ENCODE data around the gene PIGT. TPM values are rescaled to one million over a fixed set of nuclear protein-coding genes. Genes with fewer than 3 reads are reported as not detected.
"Not testable (repeated sequence)": the region's sequence is repeated elsewhere in the genome, so short reads cannot be mapped to it uniquely, and the experiment has no call there.

PIGT gene
- total RNA-seq, 2 experiments from 2014 or later = 43.7 to 47.7 TPM

DNA sequence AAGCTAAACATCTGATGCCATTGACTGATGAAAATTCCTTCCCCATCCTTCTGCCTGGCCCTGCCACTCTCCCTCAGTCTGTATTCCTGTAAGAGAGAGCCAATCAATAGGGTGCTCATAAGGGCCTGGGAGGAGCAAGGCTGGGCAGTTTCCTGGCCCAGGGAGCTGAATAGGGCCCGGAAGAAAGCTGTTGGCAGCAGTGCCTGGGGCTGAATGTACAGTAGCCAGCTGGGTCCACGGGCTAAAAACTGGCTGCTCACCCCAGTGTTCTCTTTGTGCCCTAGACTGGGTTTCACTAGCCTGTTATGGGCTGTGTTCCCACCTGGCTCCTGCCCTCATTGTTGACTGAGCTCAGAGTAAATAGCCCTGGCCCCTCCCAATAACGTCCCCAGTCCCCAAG lies 51.9 kb downstream of the PIGT start:
- Mint-ChIP-seq H3K27ac (no peak overlapping the region), H3K36me3 (ENCODE audit: low read depth) (no peaks in the 10 kb centered on the region), H3K27me3 (peaks cover 44% of the 10 kb centered on the region), H3K4me3 (no peak overlapping the region), H3K9me3 (no peaks in the 10 kb centered on the region), H3K4me1 (ENCODE audit: low read depth) (peaks cover 5% of the 10 kb centered on the region)
- intact Hi-C loops (cut with micrococcal nuclease) = no loop called here
- CTCF ChIA-PET = interaction anchor here (0.8 to 1.4 kb wide), 8 partner anchors 15 to 303 kb away, joined by 3 to 5 read pairs (median 3); no protein-coding TSS in a partner anchor
- DNase-seq = no peak
- POLR2A ChIA-PET = no interaction called here
- ATAC-seq = no peak
- TF ChIP-seq, protein P1, sequence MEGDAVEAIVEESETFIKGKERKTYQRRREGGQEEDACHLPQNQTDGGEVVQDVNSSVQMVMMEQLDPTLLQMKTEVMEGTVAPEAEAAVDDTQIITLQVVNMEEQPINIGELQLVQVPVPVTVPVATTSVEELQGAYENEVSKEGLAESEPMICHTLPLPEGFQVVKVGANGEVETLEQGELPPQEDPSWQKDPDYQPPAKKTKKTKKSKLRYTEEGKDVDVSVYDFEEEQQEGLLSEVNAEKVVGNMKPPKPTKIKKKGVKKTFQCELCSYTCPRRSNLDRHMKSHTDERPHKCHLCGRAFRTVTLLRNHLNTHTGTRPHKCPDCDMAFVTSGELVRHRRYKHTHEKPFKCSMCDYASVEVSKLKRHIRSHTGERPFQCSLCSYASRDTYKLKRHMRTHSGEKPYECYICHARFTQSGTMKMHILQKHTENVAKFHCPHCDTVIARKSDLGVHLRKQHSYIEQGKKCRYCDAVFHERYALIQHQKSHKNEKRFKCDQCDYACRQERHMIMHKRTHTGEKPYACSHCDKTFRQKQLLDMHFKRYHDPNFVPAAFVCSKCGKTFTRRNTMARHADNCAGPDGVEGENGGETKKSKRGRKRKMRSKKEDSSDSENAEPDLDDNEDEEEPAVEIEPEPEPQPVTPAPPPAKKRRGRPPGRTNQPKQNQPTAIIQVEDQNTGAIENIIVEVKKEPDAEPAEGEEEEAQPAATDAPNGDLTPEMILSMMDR (IDR thresholded peaks at IDR 0.05) = no peak

DNA sequence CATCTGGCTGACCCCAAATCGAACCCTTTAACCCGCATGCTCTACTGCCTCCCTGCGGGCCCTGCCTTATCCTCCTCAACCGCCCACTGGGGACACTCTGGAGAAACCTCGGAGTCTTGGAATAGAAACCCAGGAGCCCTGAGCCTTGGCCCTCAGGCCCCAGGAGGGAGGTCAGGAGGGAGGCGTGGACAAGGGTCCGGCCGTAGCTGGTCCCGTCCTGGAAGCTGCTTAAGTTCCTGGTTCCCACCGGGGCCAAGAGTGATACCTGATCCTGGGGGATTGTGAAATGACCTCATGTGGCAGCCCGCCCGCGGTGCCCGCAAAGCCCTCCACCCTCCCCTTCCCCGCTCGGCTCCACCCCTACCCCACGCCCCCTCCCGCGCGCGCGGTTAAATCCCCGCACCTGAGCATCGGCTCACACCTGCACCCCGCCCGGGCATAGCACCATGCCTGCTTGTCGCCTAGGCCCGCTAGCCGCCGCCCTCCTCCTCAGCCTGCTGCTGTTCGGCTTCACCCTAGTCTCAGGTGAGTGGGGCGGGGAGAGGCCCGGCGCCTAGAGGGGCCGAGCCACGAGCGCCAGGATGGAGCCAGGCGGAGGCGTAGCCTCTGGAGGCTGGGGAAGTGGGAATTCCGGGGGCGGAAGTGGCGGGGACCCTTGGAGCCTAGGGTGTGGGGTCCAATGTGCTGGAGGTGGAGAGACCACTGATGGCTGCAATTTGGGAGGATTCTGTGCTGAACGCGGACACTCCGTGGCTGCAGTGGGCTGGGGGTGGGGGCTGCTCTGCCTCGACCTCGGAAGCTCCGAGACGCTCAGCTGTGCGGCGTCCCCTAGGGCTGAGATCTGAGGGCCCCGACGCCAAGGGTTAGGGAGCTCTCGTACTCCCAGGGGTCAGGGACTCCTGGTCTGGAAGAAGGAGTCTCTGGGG lies 53.7 kb downstream of the PIGT start, which contains the start of gene WFDC2:
Gene WFDC2, plus strand, starts transcription at position 418 of the 926 bp plus-strand sequence. Its CDS starts 29 bp downstream, at position 447.
- CTCF ChIA-PET = interaction anchor here (0.7 to 2.1 kb wide), 4 partner anchors 20 to 301 kb away, joined by 3 to 7 read pairs (median 5); no protein-coding TSS in a partner anchor

DNA sequence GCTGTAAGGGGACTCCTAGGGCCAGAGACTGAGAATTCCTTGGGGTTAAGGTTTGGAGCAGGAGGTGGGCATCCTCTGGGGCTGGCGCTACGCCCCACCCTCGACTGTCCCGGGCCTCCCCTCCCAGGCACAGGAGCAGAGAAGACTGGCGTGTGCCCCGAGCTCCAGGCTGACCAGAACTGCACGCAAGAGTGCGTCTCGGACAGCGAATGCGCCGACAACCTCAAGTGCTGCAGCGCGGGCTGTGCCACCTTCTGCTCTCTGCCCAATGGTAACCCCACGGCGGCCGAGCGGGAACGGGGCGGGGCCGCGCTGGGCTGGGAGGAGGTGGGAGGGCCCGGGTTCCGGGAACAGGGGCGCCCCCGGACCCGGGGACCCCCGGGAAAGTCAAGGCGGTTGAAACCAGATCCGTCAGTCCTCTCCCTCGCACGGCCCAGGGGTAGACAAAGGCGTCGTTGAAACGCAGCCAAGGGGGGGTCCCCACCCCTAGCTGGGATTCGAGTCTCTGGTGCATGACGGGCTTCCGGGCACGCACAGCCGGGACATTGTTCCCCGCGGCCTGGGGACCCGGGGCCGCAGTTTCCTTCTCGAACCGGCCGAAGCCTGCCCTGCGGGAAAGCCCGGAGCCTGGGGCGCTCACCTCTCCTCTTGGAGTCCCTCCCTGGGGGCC lies 54.5 kb downstream of the PIGT start:
- Mint-ChIP-seq H3K27me3 (peaks cover 57% of the 10 kb centered on the region), H3K4me3 (peak overlapping the region; percentile 60)
- POLR2A ChIA-PET = interaction anchor here (0.9 kb wide), 1 partner anchor 12 kb away, joined by 3 read pairs; no protein-coding TSS in a partner anchor

More for the DNA sequence above, 53.7 kb downstream of the PIGT start, which contains the start of gene WFDC2:
- Mint-ChIP-seq H3K9me3 (no peaks in the 10 kb centered on the region), H3K4me3 (peak within 1 kb of the TSS; percentile 60), H3K4me1 (ENCODE audit: low read depth) (peaks cover 5% of the 10 kb centered on the region), H3K36me3 (ENCODE audit: low read depth) (no peaks in the 10 kb centered on the region), H3K27me3 (peaks cover 58% of the 10 kb centered on the region), H3K27ac (no peak within 1 kb of the TSS)
- TF ChIP-seq, protein P1 (IDR thresholded peaks at IDR 0.05) = no peak
- DNase-seq (peak; percentile 21), ATAC-seq (peak; percentile 21)
- intact Hi-C loops (cut with micrococcal nuclease) = no loop called here
- POLR2A ChIA-PET = no interaction called here

GRCh38 chr20:45470937-45471336 lies 55.0 kb downstream of the PIGT start:
- H3K27me3 Mint-ChIP-seq = peaks cover 56% of the 10 kb centered on the region
- peak overlapping the region; percentile 36 for H3K4me3 Mint-ChIP-seq
- H3K4me1 Mint-ChIP-seq (ENCODE audit: low read depth) = peaks cover 5% of the 10 kb centered on the region
- no peak overlapping the region for H3K27ac Mint-ChIP-seq
- ATAC-seq (peak; percentile 14), DNase-seq (peak; percentile 20)
- ChIA-PET CTCF (interaction anchor here (1.5 to 2.1 kb wide), 3 partner anchors 22 to 300 kb away, joined by 5 to 7 read pairs (median 5); no protein-coding TSS in a partner anchor), POLR2A (interaction anchor here (0.9 kb wide), 1 partner anchor 12 kb away, joined by 3 read pairs; no protein-coding TSS in a partner anchor)
- intact Hi-C loops (cut with micrococcal nuclease) = no loop called here
- H3K36me3 Mint-ChIP-seq (ENCODE audit: low read depth) = no peaks in the 10 kb centered on the region
- no peaks in the 10 kb centered on the region for H3K9me3 Mint-ChIP-seq
- TF ChIP-seq, protein P1 (IDR thresholded peaks at IDR 0.05) = no peak

More for the DNA sequence above, 54.5 kb downstream of the PIGT start:
- CTCF ChIA-PET = interaction anchor here (0.7 to 2.1 kb wide), 4 partner anchors 21 to 301 kb away, joined by 3 to 7 read pairs (median 5); no protein-coding TSS in a partner anchor
- intact Hi-C loops (cut with micrococcal nuclease) = no loop called here
- H3K27ac Mint-ChIP-seq = no peak overlapping the region
- TF ChIP-seq, protein P1 (IDR thresholded peaks at IDR 0.05) = no peak
- peaks cover 5% of the 10 kb centered on the region for H3K4me1 Mint-ChIP-seq (ENCODE audit: low read depth)
- no peaks in the 10 kb centered on the region for H3K36me3 Mint-ChIP-seq (ENCODE audit: low read depth)
- no peaks in the 10 kb centered on the region for H3K9me3 Mint-ChIP-seq
- DNase-seq (peak; percentile 69), ATAC-seq (peak; percentile 82)

GRCh38 chr20:45472286-45472685 lies 56.3 kb downstream of the PIGT start:
- H3K27ac Mint-ChIP-seq; intact Hi-C loops (cut with micrococcal nuclease); H3K9me3 Mint-ChIP-seq; H3K36me3 Mint-ChIP-seq (ENCODE audit: low read depth); H3K4me3 Mint-ChIP-seq; CTCF ChIA-PET; DNase-seq; ATAC-seq; POLR2A ChIA-PET; H3K4me1 Mint-ChIP-seq (ENCODE audit: low read depth): not testable (repeated sequence)
- peaks cover 53% of the 10 kb centered on the region for H3K27me3 Mint-ChIP-seq
